Bronchial epithelial cell (primary cell): ENCODE results near the gene RBM38. TPM values are rescaled to one million over a fixed set of nuclear protein-coding genes. Genes with fewer than 3 reads are reported as not detected.

ENCODE experiments used
- DNase-seq: peaks from one replicate; pipeline ENCODE4 v3.0.0-alpha.2; 2010; ENCODE audit warnings: low read depth
- FAIRE-seq: peaks from 2 replicates; lab custom pipeline; 2011; peaks lifted over from hg19 to GRCh38; lab: Jason Lieb, UNC
- H3K27me3 ChIP-seq: 2 replicates; pipeline ENCODE4 v1.5.1; 2011; ENCODE audit warnings: low read length; ENCODE audit not compliant: control insufficient read depth, insufficient read depth
- H3K36me3 ChIP-seq: 2 replicates; pipeline ENCODE4 v1.5.1; 2011; ENCODE audit warnings: low read length; ENCODE audit not compliant: control insufficient read depth, insufficient read depth
- H3K4me3 ChIP-seq: 2 replicates; pipeline ENCODE4 v1.5.1; 2011; ENCODE audit warnings: mild to moderate bottlenecking, low read depth, low read length, control low read depth
- CTCF ChIP-seq: IDR thresholded peaks from 2 replicates; pipeline ENCODE4 v1.5.1; 2011; ENCODE audit warnings: mild to moderate bottlenecking, moderate library complexity, low read length, control low read depth, inconsistent platforms; ENCODE audit not compliant: insufficient read depth, severe bottlenecking
- total RNA-seq: library from RNA; depleted of rRNA; stranded (reverse); fragments of >200 nt; gene quantifications from 2 replicates; pipeline ENCODE4 v1.2.1, GENCODE V29; 2014

Gene RBM38
- total RNA-seq, 1 donor from 2014 or later = 6.8 TPM

- TF ChIP-seq CTCF = no peak
- FAIRE-seq = no peak
Observed at GRCh38 chr20:57448764-57449354, 57.7 kb downstream of the RBM38 start.

GRCh38 chr20:57449398-57450354 is 58.5 kb downstream of the RBM38 start:
- DNase-seq (no peak), FAIRE-seq (no peak)
- Histone ChIP-seq H3K36me3 (no peaks in the 10 kb centered on the region), H3K4me3 (no peak overlapping the region), H3K27me3 (peaks cover 8% of the 10 kb centered on the region)
- TF ChIP-seq CTCF = no peak

More at GRCh38 chr20:57448764-57449354, 57.7 kb downstream of the RBM38 start:
- DNase-seq = no peak
- Histone ChIP-seq H3K36me3 (no peaks in the 10 kb centered on the region), H3K27me3 (peaks cover 8% of the 10 kb centered on the region), H3K4me3 (no peak overlapping the region)

DNA sequence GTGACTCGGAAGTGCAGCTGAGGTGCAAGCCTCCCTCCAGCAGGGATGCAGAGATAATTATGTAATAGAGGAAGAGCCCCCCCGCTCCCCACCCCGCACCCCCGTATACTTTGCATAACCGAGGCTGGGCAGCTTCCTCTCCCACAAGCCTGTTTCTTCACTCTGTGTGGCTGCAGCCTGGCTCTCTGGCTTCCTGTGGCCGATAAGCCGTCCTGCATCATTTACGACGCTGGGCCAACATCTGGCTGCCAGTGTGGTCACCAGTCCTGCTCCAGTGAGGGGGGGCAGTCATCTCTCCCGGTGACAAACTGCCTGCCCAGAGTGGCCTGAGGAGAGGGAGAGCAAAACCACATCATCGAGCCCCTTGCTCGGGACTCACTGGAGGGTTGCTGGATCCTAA is 59.2 kb downstream of the RBM38 start:
- TF ChIP-seq CTCF = no peak
- Histone ChIP-seq H3K27me3 (peaks cover 8% of the 10 kb centered on the region), H3K4me3 (no peak overlapping the region), H3K36me3 (no peaks in the 10 kb centered on the region)
- FAIRE-seq = no peak
- DNase-seq = no peak

DNA sequence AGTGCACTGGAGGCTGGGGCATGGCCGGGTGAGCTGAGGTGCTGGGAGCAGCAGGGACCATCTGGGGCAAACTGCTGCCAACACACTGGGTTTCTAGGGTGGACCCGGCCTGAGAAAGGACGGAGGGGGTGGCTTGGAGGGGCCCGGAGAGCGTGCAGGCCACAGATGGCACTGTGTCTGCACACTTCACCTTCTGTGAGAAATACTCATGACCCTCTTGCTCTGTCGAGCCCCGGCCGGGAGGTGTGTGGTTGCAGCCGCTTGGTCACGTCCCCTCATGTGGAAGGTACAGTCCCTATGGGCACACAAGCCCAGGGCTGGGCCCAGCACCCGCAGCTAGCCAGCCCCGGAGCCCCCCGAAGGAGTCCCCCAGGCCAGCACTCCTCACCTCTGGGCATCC is 59.7 kb downstream of the RBM38 start:
- peaks cover 8% of the 10 kb centered on the region for H3K27me3 ChIP-seq

GRCh38 chr20:57451431-57451794 is 60.2 kb downstream of the RBM38 start:
- DNase-seq (no peak), FAIRE-seq (no peak)
- no peak for TF ChIP-seq CTCF
- Histone ChIP-seq H3K4me3 (no peak overlapping the region), H3K27me3 (peaks cover 8% of the 10 kb centered on the region), H3K36me3 (no peaks in the 10 kb centered on the region)

More for the DNA sequence above, 59.7 kb downstream of the RBM38 start:
- no peak for TF ChIP-seq CTCF
- DNase-seq = no peak
- H3K36me3 ChIP-seq = no peaks in the 10 kb centered on the region
- H3K4me3 ChIP-seq = no peak overlapping the region
- no peak for FAIRE-seq
